Esophagus (tissue), 2 donors: ENCODE results near the gene VWA3A. TPM values are rescaled to one million over a fixed set of nuclear protein-coding genes. Genes with fewer than 3 reads are reported as not detected.
"Not testable (repeated sequence)": the region's sequence is repeated elsewhere in the genome, so short reads cannot be mapped to it uniquely, and the experiment has no call there.

ENCODE experiments used
- H3K27ac ChIP-seq, 2 donors: one replicate each; pipeline ENCODE4 v1.5.1; 2013; ENCODE audit warnings: low read depth in 2 of 2, mild to moderate bottlenecking in 2 of 2, inconsistent platforms in 1 of 2, low read length in 1 of 2, moderate library complexity in 1 of 2
- H3K27me3 ChIP-seq, 2 donors: one replicate each; pipeline ENCODE4 v1.6.1; 2013; ENCODE audit warnings: low read length in 2 of 2, control low read depth in 1 of 2, mild to moderate bottlenecking in 1 of 2; ENCODE audit not compliant: insufficient read depth in 2 of 2, control insufficient read depth in 1 of 2
- H3K36me3 ChIP-seq, 2 donors: one replicate each; pipeline ENCODE4 v1.6.1; 2013; ENCODE audit warnings: low read length in 1 of 2; ENCODE audit not compliant: control insufficient read depth in 2 of 2, insufficient read depth in 2 of 2
- H3K4me1 ChIP-seq, 2 donors: one replicate each; pipeline ENCODE4 v1.6.1; 2013; ENCODE audit warnings: low read length in 1 of 2; ENCODE audit not compliant: control insufficient read depth in 2 of 2, insufficient read depth in 2 of 2
- H3K4me3 ChIP-seq, 2 donors: one replicate each; pipeline ENCODE4 v1.5.1; 2013; ENCODE audit warnings: low read length in 2 of 2, mild to moderate bottlenecking in 2 of 2, low read depth in 1 of 2, moderate library complexity in 1 of 2
- H3K9me3 ChIP-seq, 2 donors: one replicate each; pipeline ENCODE4 v1.6.1; 2013; ENCODE audit warnings: mild to moderate bottlenecking in 2 of 2, low read depth in 1 of 2, low read length in 1 of 2, moderate library complexity in 1 of 2; ENCODE audit not compliant: control insufficient read depth in 2 of 2, insufficient read depth in 1 of 2
- WGBS, 2 donors: extraction: QIAGEN DNeasy Blood & Tissue Kit; methylation state at CpG; one replicate each; pipeline ENCODE4 v1.1.7; 2013; 5-methylcytosine and 5-hydroxymethylcytosine counted together
- polyA plus RNA-seq, 2 donors: library from polyadenylated mRNA; stranded (reverse); fragments of 200-250 nt; gene quantifications; one replicate each; pipeline ENCODE4 v1.2.3, GENCODE V29; 2013
- donor health status: healthy with polysubstance abuse.
- donor health status: Bipolar disorder and iron deficiency.

Gene VWA3A
- under 1 TPM; 0.01 to 0.24 TPM for polyA plus RNA-seq

- H3K27ac ChIP-seq, result no peak within 1 kb of the TSS
- H3K4me3 ChIP-seq, result no peak within 1 kb of the TSS
- H3K36me3 ChIP-seq, result no peaks in the 10 kb centered on the region
- no peaks in the 10 kb centered on the region for H3K4me1 ChIP-seq
- H3K9me3 ChIP-seq, result no peaks in the 10 kb centered on the region
- H3K27me3 ChIP-seq, result no peaks in the 10 kb centered on the region
- 54 to 55% methylated on average over 9 of the region's 9 CpGs for WGBS, 2 donors
Measured at GRCh38 chr16:22092143-22092933, at the start of gene VWA3A. TSS of gene VWA3A (plus strand) at chr16:22092541. CDS start at chr16:22092638, 97 bp downstream.

GRCh38 chr16:22043882-22044281, 48.5 kb upstream of the VWA3A start:
- not testable (repeated sequence) for H3K9me3 ChIP-seq

GRCh38 chr16:22045888-22046287, 46.5 kb upstream of the VWA3A start:
- not testable (repeated sequence) for H3K4me3 ChIP-seq, H3K36me3 ChIP-seq, H3K27ac ChIP-seq, H3K9me3 ChIP-seq, H3K27me3 ChIP-seq, H3K4me1 ChIP-seq
- WGBS, 2 donors, result 60 to 65% methylated on average over 5 of the region's 5 CpGs

More at GRCh38 chr16:22043882-22044281, 48.5 kb upstream of the VWA3A start:
- not testable (repeated sequence) for H3K27me3 ChIP-seq, H3K4me1 ChIP-seq, H3K36me3 ChIP-seq, H3K4me3 ChIP-seq, H3K27ac ChIP-seq
- 85 to 92% methylated on average over 3 of the region's 3 CpGs for WGBS, 2 donors

GRCh38 chr16:22050963-22051362, 41.4 kb upstream of the VWA3A start:
- no peaks in the 10 kb centered on the region for H3K27me3 ChIP-seq
- no peak overlapping the region for H3K4me3 ChIP-seq
- no peaks in the 10 kb centered on the region for H3K4me1 ChIP-seq
- no peaks in the 10 kb centered on the region for H3K9me3 ChIP-seq
- 80 to 83% methylated on average over 4 of the region's 4 CpGs for WGBS, 2 donors
- no peak overlapping the region for H3K27ac ChIP-seq
- H3K36me3 ChIP-seq, result no peaks in the 10 kb centered on the region

GRCh38 chr16:22052980-22053379, 39.4 kb upstream of the VWA3A start:
- no peak overlapping the region for H3K4me3 ChIP-seq
- no peaks in the 10 kb centered on the region for H3K27me3 ChIP-seq
- H3K9me3 ChIP-seq, result no peaks in the 10 kb centered on the region
- no peak overlapping the region for H3K27ac ChIP-seq
- no peaks in the 10 kb centered on the region for H3K4me1 ChIP-seq
- WGBS, 2 donors, result 77 to 84% methylated on average over 6 of the region's 6 CpGs
- H3K36me3 ChIP-seq, result peaks cover 0 to 2% of the 10 kb centered on the region in 2 donors

GRCh38 chr16:22053921-22054341, 38.4 kb upstream of the VWA3A start:
- Histone ChIP-seq H3K4me1 (no peaks in the 10 kb centered on the region), H3K27ac (no peak overlapping the region), H3K27me3 (no peaks in the 10 kb centered on the region), H3K9me3 (no peaks in the 10 kb centered on the region), H3K4me3 (no peak overlapping the region), H3K36me3 (peaks cover 0 to 2% of the 10 kb centered on the region in 2 donors)
- WGBS, 2 donors, result 92 to 96% methylated on average over 4 of the region's 4 CpGs

- WGBS, 2 donors, result 82 to 84% methylated on average over 5 of the region's 5 CpGs
- no peak overlapping the region for H3K4me3 ChIP-seq
- no peaks in the 10 kb centered on the region for H3K4me1 ChIP-seq
- no peak overlapping the region for H3K27ac ChIP-seq
- H3K27me3 ChIP-seq, result no peaks in the 10 kb centered on the region
- H3K9me3 ChIP-seq, result no peaks in the 10 kb centered on the region
- peaks cover 0 to 2% of the 10 kb centered on the region in 2 donors for H3K36me3 ChIP-seq
Measured at GRCh38 chr16:22054847-22055590, 37.3 kb upstream of the VWA3A start.

- Histone ChIP-seq H3K27me3 (no peaks in the 10 kb centered on the region), H3K4me1 (no peaks in the 10 kb centered on the region), H3K27ac (no peak overlapping the region)
Measured at GRCh38 chr16:22055881-22056280, 36.5 kb upstream of the VWA3A start.

GRCh38 chr16:22063888-22064467, 28.4 kb upstream of the VWA3A start:
- H3K4me1 ChIP-seq, result no peaks in the 10 kb centered on the region
- H3K9me3 ChIP-seq, result no peaks in the 10 kb centered on the region
- H3K27me3 ChIP-seq, result no peaks in the 10 kb centered on the region
- no peaks in the 10 kb centered on the region for H3K36me3 ChIP-seq
- 82 to 86% methylated on average over 1 of the region's 1 CpG for WGBS, 2 donors
- no peak overlapping the region for H3K27ac ChIP-seq
- H3K4me3 ChIP-seq, result no peak overlapping the region

More at GRCh38 chr16:22055881-22056280, 36.5 kb upstream of the VWA3A start:
- Histone ChIP-seq H3K9me3 (no peaks in the 10 kb centered on the region), H3K36me3 (peaks cover 0 to 2% of the 10 kb centered on the region in 2 donors), H3K4me3 (no peak overlapping the region)
- WGBS, 2 donors, result 81 to 84% methylated on average over 5 of the region's 5 CpGs
